GM21528 (cell line): ENCODE data around the gene SNU13.
"Not testable (repeated sequence)": the region's sequence is repeated elsewhere in the genome, so short reads cannot be mapped to it uniquely, and the experiment has no call there.

Experiments used
- ATAC-seq: cut with Tn5 transposase; IDR thresholded peaks from one replicate; pipeline ENCODE4 v1.9.1; 2021; ENCODE audit warnings: mild to moderate bottlenecking, moderate library complexity; ENCODE audit not compliant: unreplicated experiment, low FRiP score

Gene SNU13

DNA sequence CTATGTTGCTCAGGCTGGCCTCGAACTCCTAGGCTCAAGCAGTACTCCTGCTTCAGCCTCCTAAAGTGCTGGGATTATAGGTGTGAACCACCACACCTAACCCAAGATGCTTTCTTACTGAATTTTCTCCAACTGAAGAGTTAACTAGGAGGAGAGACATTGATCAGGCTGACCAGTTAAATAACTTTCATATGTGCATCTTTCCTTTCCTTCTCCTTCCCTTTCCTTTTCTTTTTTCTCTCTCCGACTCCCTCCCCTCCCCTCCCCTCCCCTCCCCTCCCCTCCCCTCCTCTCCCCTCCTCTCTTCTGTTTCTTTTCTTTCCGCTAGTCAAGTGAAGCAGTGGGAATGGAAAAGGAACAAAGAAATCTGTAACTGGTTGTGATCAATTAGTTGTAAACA, 40.9 kb downstream of the SNU13 start:
- ATAC-seq = no peak

DNA sequence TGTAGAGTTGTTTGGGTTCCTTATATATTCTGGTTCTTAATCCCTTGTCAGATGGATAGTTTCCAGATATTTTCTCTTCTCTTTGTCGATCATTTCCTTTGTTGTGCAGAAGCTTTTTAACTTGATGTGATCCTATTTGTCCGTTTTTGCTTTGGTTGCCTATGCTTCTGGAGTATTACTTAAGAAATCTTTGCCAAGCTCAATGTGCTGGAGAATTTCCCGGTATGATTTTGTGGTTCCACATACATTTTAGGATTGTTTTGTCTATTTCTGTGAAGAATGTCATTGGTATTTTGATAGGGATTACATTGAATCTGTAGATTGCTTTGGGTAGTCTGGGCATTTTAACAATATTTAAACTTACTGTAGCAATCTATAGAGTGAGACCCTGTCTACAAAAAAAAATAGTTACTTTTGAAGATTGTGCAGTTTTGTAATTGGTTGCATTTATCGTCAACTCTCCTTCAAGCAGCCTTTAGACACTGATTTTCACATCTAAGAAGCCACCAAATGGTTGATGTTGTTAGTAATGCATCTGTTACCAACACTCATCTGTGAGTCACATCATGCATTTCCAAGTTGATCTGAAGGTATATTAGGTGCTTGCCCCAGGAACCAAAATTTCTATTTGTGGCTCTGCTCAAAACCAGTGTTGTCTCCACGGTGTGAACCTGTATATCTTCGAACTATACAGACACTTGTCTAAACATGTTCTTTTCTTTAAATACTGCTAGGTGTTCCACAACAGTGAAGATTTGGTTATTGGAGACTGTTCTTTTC, 46.1 kb downstream of the SNU13 start:
- ATAC-seq = no peak

- ATAC-seq = no peak
Observed at GRCh38 chr22:41641854-41642253, 46.8 kb downstream of the SNU13 start.

DNA sequence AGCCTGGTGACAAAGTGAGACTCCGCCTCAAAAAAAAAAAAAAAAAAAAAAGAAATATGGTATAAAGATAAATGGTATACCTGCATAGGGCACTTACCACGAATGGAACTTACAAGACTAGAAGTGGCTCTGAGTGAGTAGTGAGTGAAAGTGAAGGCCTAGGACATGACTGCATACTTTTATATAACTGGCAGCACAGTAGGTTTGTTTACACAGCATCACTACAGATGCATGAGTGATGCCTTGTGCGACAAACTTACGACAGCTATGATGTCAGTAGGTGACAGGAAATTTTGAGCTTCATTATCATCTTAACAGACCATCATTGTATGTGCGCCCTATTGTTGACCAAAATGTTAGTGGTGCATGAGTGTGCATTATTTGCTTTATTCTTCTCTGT, 49.9 kb downstream of the SNU13 start:
- no peak for ATAC-seq

- ATAC-seq = no peak
Observed at GRCh38 chr22:41638124-41638523, 50.5 kb downstream of the SNU13 start.

DNA sequence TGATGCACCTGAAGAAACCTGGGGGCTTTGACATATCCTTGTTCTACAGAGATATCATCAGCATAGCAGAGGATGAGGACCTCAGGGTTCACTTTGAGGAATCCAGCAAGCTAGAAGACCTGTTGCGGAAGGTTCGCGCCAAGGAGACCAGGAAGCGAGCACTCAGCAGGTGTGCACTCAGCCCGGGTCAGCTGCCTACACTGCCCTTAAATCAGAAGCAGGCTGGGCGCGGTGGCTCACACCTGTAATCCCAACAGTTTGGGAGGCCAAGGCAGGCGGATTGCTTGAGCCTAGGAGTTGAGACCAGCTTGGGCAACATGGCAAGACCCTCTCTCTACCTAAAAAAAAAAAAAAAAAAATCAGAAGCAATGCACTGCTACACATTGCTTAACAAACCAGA, 51.0 kb downstream of the SNU13 start:
- ATAC-seq = not testable (repeated sequence)

- no peak for ATAC-seq
Observed at GRCh38 chr22:41636467-41636866, 52.2 kb downstream of the SNU13 start.

DNA sequence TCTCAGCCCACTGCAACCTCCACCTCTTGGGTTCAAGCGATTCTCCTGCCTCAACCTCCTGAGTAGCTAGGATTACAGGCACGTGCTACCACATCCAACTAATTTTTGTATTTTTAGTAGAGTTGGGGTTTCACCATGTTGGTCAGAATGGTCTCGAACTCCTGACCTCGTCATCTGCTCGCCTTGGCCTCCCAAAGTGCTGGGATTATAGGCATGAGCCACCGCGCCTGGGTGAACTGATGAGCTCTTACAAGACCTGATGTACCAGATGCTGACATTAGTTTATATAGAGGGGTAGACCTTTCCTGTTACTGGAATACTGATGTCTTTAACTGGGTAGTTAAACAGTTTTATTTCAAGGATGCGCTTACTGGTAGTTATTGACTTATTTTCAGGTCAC, 54.1 kb downstream of the SNU13 start:
- ATAC-seq = not testable (repeated sequence)

GRCh38 chr22:41631615-41632014, 57.1 kb downstream of the SNU13 start:
- not testable (repeated sequence) for ATAC-seq

GRCh38 chr22:41631115-41631514, 57.6 kb downstream of the SNU13 start:
- ATAC-seq = not testable (repeated sequence)

GRCh38 chr22:41625577-41625976, 63.1 kb downstream of the SNU13 start:
- no peak for ATAC-seq
